Cerebellar nuclear complex (tissue), 1 donor: ENCODE results near the gene IL17B.
A peak's percentile ranks its signal among the peaks of the same experiment; 100 is the strongest.

Experiments used
- DNase-seq, 2 experiments: peaks; one replicate each; lab custom pipeline; 2025; lab: John Stamatoyannopoulos, UW

Gene IL17B

DNA sequence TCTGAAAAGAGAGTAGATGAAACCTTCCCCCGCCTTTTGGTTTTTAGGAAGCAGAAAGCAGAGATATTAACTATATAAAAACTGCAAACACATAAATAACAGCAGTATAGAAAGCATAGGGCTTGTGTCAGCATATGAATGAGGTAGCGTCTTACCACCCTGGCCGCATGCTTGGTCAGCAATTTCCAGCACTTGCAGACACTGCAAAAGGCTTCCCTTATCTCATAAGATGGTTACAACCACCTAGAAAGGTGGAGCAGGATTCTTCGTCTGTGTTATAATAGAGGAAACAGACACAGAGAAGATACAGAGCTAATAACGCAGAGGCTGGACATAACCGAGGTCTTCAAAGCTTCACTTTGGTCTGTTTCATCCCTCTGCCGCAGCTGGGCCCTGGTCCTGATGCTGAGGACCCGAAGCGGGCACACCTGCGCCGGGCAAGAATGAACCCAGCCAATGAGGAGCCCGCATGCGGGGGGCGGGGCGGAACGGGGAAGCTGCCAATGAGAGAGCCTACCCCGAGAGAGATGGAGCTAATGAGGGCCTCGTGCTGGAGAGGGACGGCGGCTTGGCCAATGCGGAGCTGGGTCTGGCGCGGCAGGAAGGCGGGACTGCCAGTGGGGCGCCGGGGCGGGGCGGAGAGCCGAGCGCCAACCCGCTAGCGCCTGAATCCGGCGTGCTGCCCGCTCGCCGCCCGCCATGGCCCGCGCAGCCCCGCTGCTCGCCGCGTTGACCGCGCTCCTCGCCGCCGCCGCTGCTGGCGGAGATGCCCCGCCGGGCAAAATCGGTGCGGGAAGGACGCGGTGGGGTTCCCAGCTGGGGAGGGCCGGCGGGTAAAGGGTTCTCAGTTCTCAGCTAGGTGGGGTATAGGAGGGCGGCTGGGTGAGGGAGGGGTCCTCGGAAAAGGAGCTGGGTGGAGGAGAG, 21.5 kb downstream of the IL17B start, which contains the start of gene PCYOX1L:
TSS of gene PCYOX1L (plus strand) at position 677 of the 924 bp plus-strand sequence. CDS start at position 700, 23 bp downstream.
- DNase-seq = peak; percentile 68 to 81

DNA sequence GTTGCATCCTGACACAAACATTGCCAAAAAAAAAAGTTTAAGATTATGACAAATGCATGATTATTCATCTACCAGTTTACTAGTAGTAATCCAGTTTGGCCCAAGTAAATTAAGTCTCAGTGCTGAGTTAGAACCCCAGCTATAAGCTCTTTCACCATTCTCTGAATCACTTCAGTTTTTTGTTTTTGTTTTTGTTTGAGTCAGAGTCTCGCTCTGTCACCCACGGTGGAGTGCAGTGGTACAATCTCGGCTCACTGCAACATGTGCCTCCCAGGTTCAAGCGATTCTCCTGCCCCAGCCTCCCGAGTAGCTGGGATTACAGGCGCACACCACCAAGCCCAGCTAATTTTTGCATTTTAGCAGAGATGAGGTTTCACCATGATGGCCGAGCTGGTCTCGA, 22.7 kb downstream of the IL17B start:
- no peak for DNase-seq

DNA sequence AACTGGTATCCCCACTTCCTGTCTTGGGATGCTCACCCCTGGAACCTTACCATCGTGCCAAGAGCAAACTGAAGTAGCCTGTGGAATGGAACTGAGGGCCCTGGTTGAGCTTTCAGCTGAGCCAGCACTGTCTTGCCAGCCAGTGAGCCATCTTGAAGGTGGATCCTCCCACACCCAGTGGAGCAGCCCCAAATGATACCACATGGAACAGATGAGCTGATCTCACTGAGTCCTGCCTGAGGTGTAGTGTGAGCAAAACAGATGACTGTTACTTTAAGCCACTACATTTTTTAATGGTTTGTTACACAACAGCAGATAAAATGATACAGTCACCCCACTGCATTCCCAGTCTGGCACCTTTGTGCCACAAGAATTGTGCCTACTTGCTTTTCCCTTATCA, 23.4 kb downstream of the IL17B start:
- no peak for DNase-seq

DNA sequence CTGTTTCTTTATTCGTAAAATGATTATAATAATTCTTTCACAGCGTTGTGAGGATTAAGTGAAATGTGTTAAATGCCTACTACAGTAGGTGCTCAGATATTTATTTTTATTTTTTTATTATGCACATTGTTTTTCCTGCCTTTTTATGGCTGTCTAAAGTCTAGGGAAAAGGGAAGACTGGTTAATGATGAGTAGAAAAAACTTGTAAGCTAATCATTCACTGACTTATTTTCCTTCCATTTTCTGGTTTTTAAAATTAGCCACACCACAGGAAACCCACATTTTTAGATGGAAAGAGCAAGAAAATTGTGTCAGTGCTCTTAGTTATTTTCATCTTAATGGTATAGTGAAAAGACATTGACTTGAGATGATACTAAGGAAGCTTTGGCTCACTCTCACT, 25.2 kb downstream of the IL17B start:
- no peak for DNase-seq

DNA sequence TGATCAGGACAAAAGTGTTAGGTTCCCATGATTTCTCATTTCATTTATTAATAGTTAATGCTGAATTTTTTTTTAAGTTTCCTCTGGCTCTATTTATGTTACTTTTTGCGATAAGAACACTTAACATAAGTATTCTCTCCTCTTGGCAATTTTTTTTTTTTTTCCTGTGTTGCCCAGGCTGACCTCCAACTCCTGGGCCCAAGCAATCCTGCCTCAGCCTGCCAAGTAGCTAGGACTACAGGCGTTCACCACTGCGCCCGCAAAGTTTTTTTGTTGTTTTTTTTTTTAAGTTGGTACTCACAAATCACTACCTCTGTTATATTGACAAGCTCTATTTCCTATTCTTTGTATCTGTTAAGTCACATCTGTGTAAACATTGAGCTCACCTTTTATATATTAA, 26.9 kb downstream of the IL17B start:
- DNase-seq = no peak

DNA sequence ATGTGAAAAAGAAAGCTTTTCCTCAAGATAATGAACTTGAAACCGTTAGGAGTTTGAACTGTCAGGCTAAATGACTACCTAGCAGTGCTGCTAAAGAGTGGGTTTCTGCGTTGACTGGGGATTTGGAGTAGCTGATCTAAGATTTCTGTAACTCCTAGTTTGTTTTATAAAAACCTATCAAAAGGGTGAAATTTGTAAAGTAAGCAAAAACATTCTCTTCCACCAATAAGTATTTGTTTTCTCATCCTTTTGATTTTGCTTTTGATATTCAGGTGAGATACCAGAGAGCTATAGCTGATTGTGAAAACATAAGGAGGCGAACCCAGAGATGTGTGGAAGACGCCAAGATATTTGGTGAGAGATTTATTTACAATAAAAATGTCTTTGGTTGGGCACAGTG, 29.7 kb downstream of the IL17B start:
- DNase-seq = no peak

DNA sequence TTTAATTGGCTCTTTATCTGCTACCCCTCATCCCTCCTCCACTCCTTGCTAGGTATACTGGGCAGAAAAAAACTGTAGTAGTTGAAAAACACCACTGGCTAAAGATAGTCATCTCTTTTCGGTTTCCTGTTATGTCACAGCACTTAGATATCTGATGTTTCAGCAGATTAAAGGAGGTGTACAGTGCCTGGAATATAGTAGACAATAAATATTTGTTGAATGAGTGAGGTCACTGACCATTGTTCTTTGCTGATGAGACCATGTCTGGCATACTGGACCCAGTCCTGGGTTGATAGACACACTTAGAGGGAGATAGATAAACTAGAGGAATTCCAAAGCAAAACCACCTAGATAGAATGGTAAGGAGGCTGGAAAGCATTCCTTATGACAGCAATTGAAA, 30.6 kb downstream of the IL17B start:
- DNase-seq = no peak

DNA sequence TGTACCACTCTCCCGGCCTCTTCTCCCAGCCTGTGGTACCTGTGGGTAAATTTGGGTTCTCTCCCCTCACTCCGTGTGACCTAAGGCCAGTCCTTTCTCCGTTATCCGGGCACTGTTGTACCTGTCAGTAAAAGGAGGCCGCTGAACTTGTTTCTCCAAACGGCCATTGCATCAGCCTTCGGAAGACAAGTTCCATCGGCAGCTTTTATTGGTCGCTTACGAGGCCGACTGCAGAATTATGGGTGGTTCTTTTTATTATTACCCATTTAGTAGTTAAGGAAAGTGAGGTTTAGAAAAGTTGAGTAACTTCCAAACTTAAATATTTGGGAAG, 33.2 kb downstream of the IL17B start:
- no peak for DNase-seq

DNA sequence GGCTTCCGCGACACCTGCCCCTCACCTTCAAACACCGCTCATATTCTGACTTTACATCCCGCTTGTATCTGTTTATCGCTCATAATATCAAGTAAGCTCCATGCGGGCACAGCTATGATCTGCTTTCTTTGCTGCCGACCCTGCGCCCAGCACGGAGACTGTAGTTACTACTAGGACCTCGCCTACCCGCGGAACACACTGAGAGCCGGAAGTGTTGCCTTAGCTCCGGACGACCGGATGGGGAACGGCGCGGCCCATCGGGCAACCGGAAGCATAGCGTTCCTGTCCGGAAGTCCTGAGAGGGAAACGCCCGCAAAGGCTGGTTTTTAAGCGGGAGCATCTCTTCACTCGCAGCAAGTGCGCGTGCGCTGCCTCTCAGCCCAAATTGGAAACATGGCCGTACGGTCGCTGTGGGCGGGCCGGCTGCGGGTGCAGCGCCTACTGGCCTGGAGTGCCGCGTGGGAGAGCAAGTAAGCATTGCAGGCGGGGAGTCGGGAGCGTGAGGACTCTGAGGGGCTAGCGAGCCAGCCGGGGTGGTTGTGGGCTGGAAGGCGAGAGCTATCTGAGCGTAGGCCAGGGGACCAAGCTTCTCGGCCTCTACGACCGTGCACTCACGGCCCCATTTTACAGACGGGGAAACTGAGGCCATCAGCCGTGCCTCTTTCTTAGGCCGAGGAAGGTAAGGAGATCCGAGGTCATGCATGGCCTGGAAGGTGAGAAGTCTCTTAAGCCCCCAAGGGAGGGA, 33.8 kb downstream of the IL17B start, which contains the start of gene GRPEL2:
TSS of gene GRPEL2 (plus strand) at position 353 of the 745 bp plus-strand sequence. CDS start at position 394, 41 bp downstream.
- peak; percentile 62 to 96 for DNase-seq

DNA sequence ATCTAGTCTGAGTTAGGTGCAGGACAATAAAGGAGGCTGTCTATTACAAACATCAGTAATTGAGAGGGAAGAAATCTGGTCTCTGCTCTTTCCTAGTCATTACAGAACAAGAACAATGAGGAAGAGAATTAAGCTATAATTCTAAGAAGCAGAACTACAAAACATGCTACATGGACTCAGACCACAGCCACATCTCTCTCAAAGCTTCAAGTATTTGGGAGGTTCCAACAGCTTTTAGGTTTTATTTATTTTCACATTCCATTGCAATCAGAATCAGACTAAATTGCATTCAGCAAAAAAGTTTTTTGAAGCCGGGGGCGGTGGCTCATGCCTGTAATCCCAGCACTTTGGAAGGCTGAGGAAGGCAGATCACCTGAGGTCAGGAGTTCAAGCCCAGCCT, 34.9 kb downstream of the IL17B start:
- DNase-seq = no peak

DNA sequence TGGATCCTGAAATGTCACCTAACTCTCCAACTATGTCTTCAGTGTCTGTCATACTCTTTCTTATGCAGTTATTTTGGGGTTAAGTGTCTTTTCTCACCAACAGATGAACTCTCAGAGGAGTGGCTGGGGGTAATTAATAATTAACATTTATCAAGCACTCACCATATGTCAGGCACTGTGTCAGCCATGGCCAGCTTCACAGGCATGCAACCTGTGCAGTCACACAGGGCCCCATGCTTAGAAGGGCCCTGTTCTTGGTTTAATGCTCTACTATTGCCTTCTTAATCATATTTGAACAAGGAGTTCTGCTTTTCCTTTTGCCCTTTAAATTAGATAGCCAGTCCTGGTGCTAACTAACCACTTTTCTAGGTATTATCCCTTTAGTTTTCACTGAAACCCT, 37.2 kb downstream of the IL17B start:
- no peak for DNase-seq

DNA sequence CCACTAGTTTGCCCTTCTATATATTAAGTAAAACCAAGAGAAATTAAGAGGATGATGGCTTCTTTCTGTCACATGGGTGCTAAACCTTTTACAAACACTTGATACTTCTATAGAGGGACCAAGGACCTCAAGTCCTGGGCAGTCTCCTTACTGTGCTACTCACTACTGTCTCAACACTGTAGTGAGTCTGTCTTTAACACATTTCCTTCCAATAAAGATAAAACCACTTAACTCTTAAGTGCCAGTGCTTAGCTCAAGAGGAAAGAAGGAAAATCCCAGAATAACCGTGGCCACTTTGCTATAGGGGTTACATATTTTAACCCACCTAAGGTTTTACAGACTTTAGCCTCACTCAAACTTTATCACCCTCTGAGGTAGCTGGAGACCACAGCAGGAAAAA, 38.2 kb downstream of the IL17B start:
- DNase-seq = no peak

DNA sequence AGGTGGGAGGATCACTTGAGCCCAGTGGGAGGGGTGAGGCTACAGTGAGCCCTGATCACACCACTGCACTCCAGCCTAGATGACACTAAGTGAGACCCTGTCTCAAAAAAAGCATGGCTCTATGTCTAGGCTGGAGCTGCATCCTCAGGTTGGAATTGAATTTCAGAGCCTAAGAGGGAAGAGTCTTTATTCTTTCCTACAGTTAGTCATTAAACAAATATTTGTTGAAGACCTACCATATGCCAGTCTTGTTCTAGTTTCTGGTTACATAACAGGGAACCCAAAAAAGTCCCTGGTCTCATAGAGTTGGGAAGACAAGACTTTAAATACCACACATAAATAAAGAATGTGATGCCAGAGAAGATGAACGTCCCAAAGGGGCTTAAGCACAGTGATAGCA, 40.7 kb downstream of the IL17B start:
- no peak for DNase-seq

DNA sequence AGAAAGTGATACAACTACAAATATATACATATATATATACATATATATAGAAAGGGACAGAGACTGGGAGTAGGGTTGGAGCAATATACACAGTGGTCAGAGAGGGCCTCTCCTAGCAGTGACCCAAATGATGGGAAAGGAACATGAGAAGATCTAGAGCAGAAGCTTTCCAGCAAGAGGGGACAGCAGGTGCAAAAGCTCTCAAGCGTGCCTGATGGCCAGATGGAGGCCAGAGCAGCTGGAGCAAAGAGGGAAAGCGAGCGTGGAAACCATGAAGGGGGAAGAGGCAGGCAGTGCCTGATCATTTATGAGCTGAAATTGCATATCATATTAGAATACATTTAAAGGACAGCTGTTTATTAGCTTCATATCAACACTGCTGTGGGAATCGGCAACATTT, 41.4 kb downstream of the IL17B start:
- no peak for DNase-seq

DNA sequence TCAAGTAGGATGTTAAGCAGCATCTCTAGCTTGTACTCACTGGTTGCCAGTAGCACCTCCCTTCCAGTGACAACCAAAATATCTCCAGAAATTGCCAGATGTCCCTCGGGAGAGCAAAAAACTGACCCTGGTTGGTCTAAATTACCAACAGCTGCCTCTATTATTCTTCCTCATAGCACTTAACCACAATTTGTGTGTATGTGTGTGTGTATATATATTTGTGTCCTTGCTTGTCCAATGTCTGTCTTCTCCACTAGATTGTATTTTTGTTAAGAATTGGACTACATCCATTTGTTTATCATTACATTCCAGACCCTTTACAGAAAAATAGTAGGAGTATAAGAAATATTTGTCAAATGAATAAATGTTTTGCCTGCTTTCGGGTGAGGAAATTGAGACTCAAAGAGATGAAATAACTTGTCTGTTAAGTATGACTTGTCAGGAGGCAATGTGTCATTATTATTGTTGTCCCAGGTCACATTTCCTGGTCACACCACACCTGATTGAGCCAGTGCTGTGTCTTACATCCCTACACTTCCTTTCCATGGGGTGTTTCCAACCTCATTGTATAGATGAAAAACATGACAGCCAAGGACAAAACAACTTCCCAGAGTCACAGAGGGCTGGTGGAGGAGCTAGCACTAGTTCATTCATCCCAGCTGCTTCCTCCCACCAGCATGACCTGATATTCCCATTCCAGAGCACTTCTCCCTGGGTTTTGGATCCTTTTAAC, 45.2 kb downstream of the IL17B start:
- DNase-seq = no peak

DNA sequence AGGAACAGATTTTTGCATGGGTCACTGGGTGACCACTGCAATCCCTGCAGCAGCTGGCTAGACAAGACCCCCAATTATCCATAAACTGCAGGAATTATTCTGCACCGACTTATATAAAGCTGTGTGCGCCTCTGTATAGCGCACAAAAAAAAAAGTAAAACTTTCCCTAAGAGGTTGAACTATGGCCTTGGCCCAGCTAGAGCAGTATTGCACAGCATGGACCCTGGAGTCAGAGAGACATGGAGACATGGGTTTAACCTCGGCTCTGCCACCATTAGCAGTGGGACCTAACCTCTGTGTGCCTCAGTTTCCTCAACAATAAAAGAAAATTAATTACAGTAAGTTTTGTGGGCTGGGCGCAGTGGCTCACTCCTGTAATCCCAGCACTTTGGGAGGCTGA, 50.9 kb downstream of the IL17B start:
- DNase-seq = no peak

DNA sequence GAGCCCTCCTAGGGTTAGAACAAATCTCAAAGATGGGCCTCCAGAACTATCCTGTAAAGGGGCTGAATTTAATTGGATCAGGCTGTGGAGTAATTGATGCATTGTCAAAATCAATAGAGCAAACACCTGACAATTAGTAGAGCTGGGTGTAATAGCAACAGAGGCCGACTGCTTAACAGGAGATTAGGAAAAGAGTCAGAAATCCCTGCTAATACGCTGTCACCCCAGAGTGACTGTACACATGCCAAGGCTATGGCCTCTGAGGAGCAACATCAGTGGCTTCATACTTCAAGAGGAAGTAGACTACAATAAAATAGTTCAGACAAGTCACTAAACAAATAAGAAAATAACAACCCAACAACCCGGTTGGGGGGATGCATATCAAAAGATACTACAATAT, 52.5 kb downstream of the IL17B start:
- no peak for DNase-seq

DNA sequence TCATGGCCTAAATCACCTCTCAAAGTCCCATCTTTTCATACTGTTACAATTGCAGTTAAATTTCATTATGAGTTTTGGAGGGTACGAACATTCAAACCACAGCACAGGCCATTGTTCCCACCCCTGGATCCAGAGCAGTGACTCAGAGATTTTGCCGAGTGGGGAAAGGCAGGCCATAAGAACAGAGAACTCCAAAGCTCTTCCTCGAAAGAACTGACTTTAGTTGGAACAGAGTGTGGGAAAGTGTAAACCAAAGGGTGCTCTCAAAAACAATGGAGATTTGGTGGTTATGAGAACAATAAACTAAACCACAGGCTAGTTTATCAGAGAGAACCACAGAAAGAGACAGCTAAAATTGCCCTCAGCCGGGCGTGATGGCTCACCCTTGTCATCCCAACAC, 53.2 kb downstream of the IL17B start:
- DNase-seq = no peak

DNA sequence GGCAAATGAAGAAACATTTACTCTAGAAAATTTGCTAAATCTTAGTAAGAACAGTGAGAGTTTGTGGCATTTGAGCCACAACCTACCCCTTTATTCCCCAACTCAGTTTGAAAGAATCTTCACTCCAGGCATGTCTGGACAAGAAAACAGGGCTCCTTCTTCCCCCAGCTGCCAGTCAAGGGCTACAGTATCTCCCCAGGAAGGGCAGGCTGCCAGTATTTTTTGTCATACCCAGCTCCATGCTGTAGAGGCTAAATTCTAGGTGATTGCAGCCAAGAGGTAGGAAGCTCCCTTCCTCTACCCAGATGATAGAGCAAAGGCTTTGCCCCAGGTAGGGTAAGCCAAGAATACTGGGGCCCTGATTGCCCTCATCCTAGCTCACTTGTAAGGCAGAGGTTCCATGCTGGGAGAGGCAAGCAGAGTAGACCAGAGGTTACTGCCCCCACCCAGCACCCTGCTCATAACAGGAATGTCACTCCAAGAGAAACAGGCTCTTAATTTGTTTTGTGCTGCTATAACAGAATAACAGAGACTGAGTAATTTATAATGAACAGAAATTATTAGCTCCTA, 53.8 kb downstream of the IL17B start:
- no peak for DNase-seq

DNA sequence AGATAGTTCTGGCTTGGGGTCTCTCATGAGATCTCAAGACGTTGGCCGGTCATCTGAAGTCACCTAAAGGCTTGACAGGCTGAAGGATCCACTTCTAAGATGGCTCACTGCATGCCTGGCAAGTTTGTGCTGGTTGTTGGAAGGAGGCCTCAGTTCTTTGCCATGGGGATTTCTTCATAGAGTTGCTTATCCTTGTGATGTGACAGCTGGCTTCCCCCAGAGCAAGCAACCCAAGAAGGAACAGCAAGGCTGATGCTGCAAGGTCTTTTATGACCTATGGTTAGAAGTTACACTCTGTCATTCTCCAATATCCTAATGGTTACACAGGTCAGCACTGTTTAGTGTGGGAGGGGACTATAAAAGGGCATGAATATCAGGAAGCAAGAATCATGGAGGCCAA, 54.5 kb downstream of the IL17B start:
- no peak for DNase-seq
